HCT116 (cell line): ENCODE results near the gene RIOK2. TPM values are rescaled to one million over a fixed set of nuclear protein-coding genes. Genes with fewer than 3 reads are reported as not detected.

Experiments used
- ATAC-seq: fragments of 200-7000 bp; cut with Tn5 transposase; 2 replicates; pipeline ENCODE4 v1.9.1; 2020; ENCODE audit warnings: mild to moderate bottlenecking, moderate library complexity
- BruUV-seq: library from RNA; stranded (reverse); fragments of 400-500 nt; replicated peaks from 2 replicates; lab custom pipeline; 2021; lab: Mats Ljungman, UMichigan
- CTCF ChIA-PET: fragments of 300-600 bp; sonication (Branson Sonifier 250); formaldehyde crosslinking; loops from one replicate; lab custom pipeline; 2021; ENCODE audit warnings: antibody characterized with exemption; lab: Charles Lee
- POLR2A ChIA-PET: fragments of 300-600, 350-600 bp; sonication (Branson Sonifier 250); formaldehyde crosslinking; loops from one replicate; lab custom pipeline; 2021; ENCODE audit warnings: antibody characterized with exemption; lab: Charles Lee
- RAD21 ChIA-PET, 2 experiments: fragments of 300-600 bp; sonication (Branson Sonifier 250); formaldehyde crosslinking; loops; one replicate each; lab custom pipeline; 2023; ENCODE audit warnings: low total read pairs in 2 of 2; ENCODE audit not compliant: uncharacterized antibody in 2 of 2, unreplicated experiment in 2 of 2, low non-redundant PET in 1 of 2; lab: Charles Lee
- DNase-seq: peaks from one replicate; pipeline ENCODE4 v3.0.0-alpha.2; 2010; ENCODE audit warnings: low read depth, low spot score
- H2AFZ ChIP-seq: fragments of 200-600 bp; shearing (Covaris generic), sonication (generic); 2 replicates; pipeline ENCODE4 v1.6.1; 2017; ENCODE audit warnings: low read depth, mixed run types, mixed read lengths, antibody characterized with exemption, low read length; ENCODE audit not compliant: poor library complexity, severe bottlenecking
- H3K27ac ChIP-seq: 2 replicates; pipeline ENCODE4 v1.5.1; 2012; ENCODE audit warnings: low read depth, low read length
- H3K27me3 ChIP-seq: fragments of 200-600 bp; sonication (generic); 2 replicates; pipeline ENCODE4 v1.6.1; 2016; ENCODE audit warnings: mixed run types, low read length, mixed read lengths; ENCODE audit not compliant: insufficient read depth
- H3K36me3 ChIP-seq, 2 experiments: fragments of 200-500 bp in 1 of 2; fragments of 200-600 bp in 1 of 2; sonication (Bioruptor generic) in 1 of 2; sonication (generic) in 1 of 2; 2 replicates each; pipeline versions ENCODE4 v1.5.1 to v1.6.1; 2014 to 2016; ENCODE audit warnings: low read length in 2 of 2, inconsistent platforms in 1 of 2, mixed read lengths in 1 of 2, mixed run types in 1 of 2; ENCODE audit not compliant: insufficient read depth in 2 of 2, control insufficient read depth in 1 of 2
- H3K4me1 ChIP-seq, 2 experiments: fragments of 200-600 bp in 1 of 2; sonication (generic) in 1 of 2; 2 replicates each; pipeline versions ENCODE4 v1.5.1 to v1.6.1; 2012 to 2017; ENCODE audit warnings: low read length in 2 of 2, inconsistent platforms in 1 of 2, mild to moderate bottlenecking in 1 of 2, mixed read lengths in 1 of 2, mixed run types in 1 of 2, moderate library complexity in 1 of 2; ENCODE audit not compliant: insufficient read depth in 2 of 2, control insufficient read depth in 1 of 2
- H3K4me2 ChIP-seq: fragments of 200-600 bp; sonication (generic); 2 replicates; pipeline ENCODE4 v1.6.1; 2017; ENCODE audit warnings: mixed run types, low read length, mixed read lengths
- H3K4me3 ChIP-seq, 2 experiments: fragments of 200-600 bp in 1 of 2; sonication (generic) in 1 of 2; replicated peaks in 1 of 2; 2 replicates each; pipeline ENCODE4 v1.5.1; 2011 to 2016; ENCODE audit warnings: low read length in 2 of 2, control low read depth in 1 of 2, low read depth in 1 of 2, mild to moderate bottlenecking in 1 of 2, mixed read lengths in 1 of 2, mixed run types in 1 of 2
- H3K79me2 ChIP-seq: fragments of 200-600 bp; sonication (generic); 2 replicates; pipeline ENCODE4 v1.6.1; 2017; ENCODE audit warnings: mild to moderate bottlenecking, mixed run types, low read length, moderate library complexity, mixed read lengths; ENCODE audit not compliant: insufficient read depth
- H3K9ac ChIP-seq: fragments of 200-600 bp; sonication (generic); 2 replicates; pipeline ENCODE4 v1.6.1; 2016; ENCODE audit warnings: low read length, mixed read lengths
- H3K9me2 ChIP-seq: fragments of 200-600 bp; sonication (generic), shearing (Covaris generic); 2 replicates; pipeline ENCODE4 v1.6.1; 2017; ENCODE audit warnings: mixed run types, mild to moderate bottlenecking, moderate library complexity; ENCODE audit not compliant: insufficient read depth
- H3K9me3 ChIP-seq, 2 experiments: fragments of 200-500 bp in 1 of 2; fragments of 200-600 bp in 1 of 2; sonication (Bioruptor generic) in 1 of 2; sonication (generic) in 1 of 2; 2 replicates each; pipeline ENCODE4 v1.6.1; 2014 to 2017; ENCODE audit warnings: low read length in 2 of 2, mixed read lengths in 2 of 2, inconsistent platforms in 1 of 2, low read depth in 1 of 2, mild to moderate bottlenecking in 1 of 2, mixed run types in 1 of 2, moderate library complexity in 1 of 2; ENCODE audit not compliant: control insufficient read depth in 1 of 2, insufficient read depth in 1 of 2
- H4K20me1 ChIP-seq: fragments of 200-600 bp; sonication (generic), shearing (Covaris generic); 2 replicates; pipeline ENCODE4 v1.6.1; 2017; ENCODE audit warnings: mixed run types, mild to moderate bottlenecking, moderate library complexity; ENCODE audit not compliant: insufficient read depth
- CEBPB ChIP-seq: IDR thresholded peaks from 2 replicates; pipeline ENCODE4 v1.6.1; 2012; ENCODE audit warnings: low read depth
- CTCF ChIP-seq, 3 experiments: fragments of 200-600 bp in 1 of 3; sonication (generic) in 1 of 3; IDR thresholded peaks in 2 of 3; conservative IDR thresholded peaks in 1 of 3; 2 replicates each; pipeline ENCODE4 v1.5.1; 2012 to 2017; ENCODE audit warnings: low read depth in 2 of 3, low read length in 2 of 3, antibody characterized with exemption in 1 of 3, borderline replicate concordance in 1 of 3, control low read depth in 1 of 3, mild to moderate bottlenecking in 1 of 3, mixed read lengths in 1 of 3, mixed run types in 1 of 3, moderate library complexity in 1 of 3; ENCODE audit not compliant: insufficient read depth in 1 of 3
- EGR1 ChIP-seq: IDR thresholded peaks from 2 replicates; pipeline ENCODE4 v1.6.1; 2012; ENCODE audit warnings: low read depth
- EZH2 ChIP-seq: fragments of 200-600 bp; sonication (generic); IDR thresholded peaks from 2 replicates; pipeline ENCODE4 v1.6.1; 2017; ENCODE audit warnings: antibody characterized with exemption, mixed run types
- FOSL1 ChIP-seq: IDR thresholded peaks from 2 replicates; pipeline ENCODE4 v1.6.1; 2012; ENCODE audit warnings: low read depth
- JUND ChIP-seq: IDR thresholded peaks from 2 replicates; pipeline ENCODE4 v1.6.1; 2012
- RAD21 ChIP-seq: IDR thresholded peaks from 2 replicates; pipeline ENCODE4 v1.6.1; 2012; ENCODE audit warnings: low read depth, mild to moderate bottlenecking
- TCF7L2 ChIP-seq: IDR thresholded peaks from 2 replicates; pipeline ENCODE4 v1.7.0; 2011; ENCODE audit warnings: borderline replicate concordance, inconsistent platforms; ENCODE audit not compliant: insufficient read depth, insufficient read length; ENCODE audit errors: extremely low read depth
- YY1 ChIP-seq: IDR thresholded peaks from 2 replicates; pipeline ENCODE4 v1.6.1; 2011; ENCODE audit warnings: low read length, low read depth, moderate library complexity, mild to moderate bottlenecking; ENCODE audit not compliant: insufficient replicate concordance; ENCODE audit errors: extremely low read depth
- intact Hi-C: fragments of 100-400 bp; cut with micrococcal nuclease; formaldehyde crosslinking; loops from 2 replicates; pipeline ENCODE4 v1.10.0; 2022
- total RNA-seq: library from RNA; stranded (reverse); gene quantifications from one replicate; pipeline ENCODE4 v1.2.1, GENCODE V29; 2021; ENCODE audit not compliant: unreplicated experiment
- TF ChIP-seq, protein P1 (sequence below): IDR thresholded peaks from 2 replicates; pipeline ENCODE4 v1.6.1; 2012; ENCODE audit warnings: low read depth

RIOK2 gene
- total RNA-seq, 1 experiment from 2014 or later = 27.1 TPM

GRCh38 chr5:97120195-97120594 is 62.9 kb downstream of the RIOK2 start:
- H2AFZ ChIP-seq = no peak overlapping the region
- no peaks in the 10 kb centered on the region for H3K9me3 ChIP-seq
- no peak overlapping the region for H3K4me3 ChIP-seq
- ChIA-PET CTCF (interaction anchor here (0.6 kb wide), 1 partner anchor 178 kb away, joined by 3 read pairs; no protein-coding TSS in a partner anchor), RAD21 (no interaction called here), POLR2A (no interaction called here)
- no peaks in the 10 kb centered on the region for H3K9me2 ChIP-seq
- H3K79me2 ChIP-seq = no peaks in the 10 kb centered on the region
- intact Hi-C loops = no loop called here
- no peaks in the 10 kb centered on the region for H3K36me3 ChIP-seq
- no TSS peak for BruUV-seq
- H3K9ac ChIP-seq = no peak overlapping the region
- no peak overlapping the region for H3K27ac ChIP-seq
- H3K27me3 ChIP-seq = no peaks in the 10 kb centered on the region
- H3K4me2 ChIP-seq = no peak overlapping the region
- ATAC-seq (no peak), DNase-seq (no peak)
- H3K4me1 ChIP-seq = peaks cover 0 to 5% of the 10 kb centered on the region in 2 experiments; a peak in 2 of 4 replicates
- TF ChIP-seq JUND (no peak), CEBPB (no peak), RAD21 (no peak), EZH2 (no peak), EGR1 (no peak), YY1 (no peak), FOSL1 (no peak), TCF7L2 (no peak), CTCF (IDR thresholded peaks at IDR 0.05 in 2 of 3, conservative IDR thresholded peaks at IDR 0.05 in 1 of 3; ENCODE audit: borderline replicate concordance in 1 of 3, insufficient read depth in 1 of 3, low read depth in 2 of 3, low read length in 2 of 3) (no peak)
- TF ChIP-seq, protein P1, sequence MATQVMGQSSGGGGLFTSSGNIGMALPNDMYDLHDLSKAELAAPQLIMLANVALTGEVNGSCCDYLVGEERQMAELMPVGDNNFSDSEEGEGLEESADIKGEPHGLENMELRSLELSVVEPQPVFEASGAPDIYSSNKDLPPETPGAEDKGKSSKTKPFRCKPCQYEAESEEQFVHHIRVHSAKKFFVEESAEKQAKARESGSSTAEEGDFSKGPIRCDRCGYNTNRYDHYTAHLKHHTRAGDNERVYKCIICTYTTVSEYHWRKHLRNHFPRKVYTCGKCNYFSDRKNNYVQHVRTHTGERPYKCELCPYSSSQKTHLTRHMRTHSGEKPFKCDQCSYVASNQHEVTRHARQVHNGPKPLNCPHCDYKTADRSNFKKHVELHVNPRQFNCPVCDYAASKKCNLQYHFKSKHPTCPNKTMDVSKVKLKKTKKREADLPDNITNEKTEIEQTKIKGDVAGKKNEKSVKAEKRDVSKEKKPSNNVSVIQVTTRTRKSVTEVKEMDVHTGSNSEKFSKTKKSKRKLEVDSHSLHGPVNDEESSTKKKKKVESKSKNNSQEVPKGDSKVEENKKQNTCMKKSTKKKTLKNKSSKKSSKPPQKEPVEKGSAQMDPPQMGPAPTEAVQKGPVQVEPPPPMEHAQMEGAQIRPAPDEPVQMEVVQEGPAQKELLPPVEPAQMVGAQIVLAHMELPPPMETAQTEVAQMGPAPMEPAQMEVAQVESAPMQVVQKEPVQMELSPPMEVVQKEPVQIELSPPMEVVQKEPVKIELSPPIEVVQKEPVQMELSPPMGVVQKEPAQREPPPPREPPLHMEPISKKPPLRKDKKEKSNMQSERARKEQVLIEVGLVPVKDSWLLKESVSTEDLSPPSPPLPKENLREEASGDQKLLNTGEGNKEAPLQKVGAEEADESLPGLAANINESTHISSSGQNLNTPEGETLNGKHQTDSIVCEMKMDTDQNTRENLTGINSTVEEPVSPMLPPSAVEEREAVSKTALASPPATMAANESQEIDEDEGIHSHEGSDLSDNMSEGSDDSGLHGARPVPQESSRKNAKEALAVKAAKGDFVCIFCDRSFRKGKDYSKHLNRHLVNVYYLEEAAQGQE = no peak
- H4K20me1 ChIP-seq = no peaks in the 10 kb centered on the region
